Measurements from ENCODE around the gene SLC25A44. TPM values are rescaled to one million over a fixed set of nuclear protein-coding genes. Genes with fewer than 3 reads are reported as not detected.

Gene SLC25A44
- total RNA-seq, 1 experiment from 2014 or later = 40.2 TPM

GRCh38 chr1:156259805-156260204 is 65.9 kb downstream of the SLC25A44 start:
- Mint-ChIP-seq H3K4me3 (no peak overlapping the region), H3K27me3 (ENCODE audit: low read depth) (no peaks in the 10 kb centered on the region), H3K36me3 (ENCODE audit: insufficient read depth in 1 of 3, low read depth in 3 of 3) (peaks cover 55 to 89% (median 79%) of the 10 kb centered on the region in 3 experiments), H3K9me3 (no peaks in the 10 kb centered on the region), H3K4me1 (no peaks in the 10 kb centered on the region), H3K27ac (no peak overlapping the region)
- H4K8ac ChIP-seq (replicated peaks; ENCODE audit: insufficient read length, low read depth, low read length) = no peak overlapping the region
- H3K14ac ChIP-seq (ENCODE audit: insufficient read depth, low read length) = no peak overlapping the region
- no peak overlapping the region for H2AK5ac ChIP-seq (ENCODE audit: insufficient read length, low read length)
- H2BK12ac ChIP-seq (ENCODE audit: insufficient read length, low read depth, low read length) = no peak overlapping the region
- no peak overlapping the region for H2AFZ ChIP-seq (ENCODE audit: low read length)
- H3K23ac ChIP-seq (ENCODE audit: insufficient read length, low read depth, low read length) = no peak overlapping the region
- no peaks in the 10 kb centered on the region for H3K9me3 ChIP-seq (ENCODE audit: control insufficient read depth, low read depth, low read length)
- H3T11ph ChIP-seq (ENCODE audit: low read length) = no peak overlapping the region
- no peak overlapping the region for H3K4me2 ChIP-seq (ENCODE audit: insufficient read depth, insufficient read length, low read length)
- H3K4me1 ChIP-seq (ENCODE audit: insufficient read depth, low read length) = no peaks in the 10 kb centered on the region
- H3K27ac ChIP-seq (ENCODE audit: insufficient read length, low read depth, low read length) = no peak overlapping the region
- H2BK15ac ChIP-seq (ENCODE audit: low read depth, low read length) = no peak overlapping the region
- no peak overlapping the region for H2BK120ac ChIP-seq (ENCODE audit: low read depth, low read length, poor library complexity, severe bottlenecking)
- H4K20me1 ChIP-seq (ENCODE audit: control insufficient read depth, insufficient read depth, insufficient read length) = no peaks in the 10 kb centered on the region
- no peak overlapping the region for H4K5ac ChIP-seq (ENCODE audit: insufficient read length, low read depth, low read length)
- DNase-seq = no peak
- WGBS (ENCODE audit: extremely low coverage, insufficient read length, low lambda C conversion rate) = no CpG with 5 or more reads among the region's 3 CpGs
- H3K79me1 ChIP-seq (ENCODE audit: insufficient read depth, low read depth, low read length, poor library complexity, severe bottlenecking) = no peaks in the 10 kb centered on the region
- no peaks in the 10 kb centered on the region for H3K79me2 ChIP-seq (ENCODE audit: insufficient read depth, low read length)
- H3K9ac ChIP-seq (ENCODE audit: extremely low read depth, insufficient read length, low read length) = no peak overlapping the region
- no peak overlapping the region for H4K91ac ChIP-seq (ENCODE audit: insufficient read length, low read depth, low read length)
- H3K56ac ChIP-seq (ENCODE audit: insufficient read length, low read depth, low read length) = no peak overlapping the region
- H2BK5ac ChIP-seq (ENCODE audit: insufficient read length, low read length) = no peak overlapping the region
- H3K4ac ChIP-seq (ENCODE audit: low read depth, low read length) = no peak overlapping the region
- no peaks in the 10 kb centered on the region for H3K23me2 ChIP-seq (ENCODE audit: insufficient read length, low read depth, low read length, poor library complexity, severe bottlenecking)
- TF ChIP-seq CTCF (conservative IDR thresholded peaks at IDR 0.05) = peak; percentile 41; the same call in 2 of the 3 replicates
- no peak overlapping the region for H2BK20ac ChIP-seq (ENCODE audit: low read depth, low read length, poor library complexity, severe bottlenecking)
- no peaks in the 10 kb centered on the region for H3K27me3 ChIP-seq (ENCODE audit: insufficient read depth, low read length)
- no peak overlapping the region for H3K18ac ChIP-seq (ENCODE audit: insufficient read length, low read depth, low read length)

Measured in H9 (cell line).